Sigmoid colon (tissue), 4 donors: ENCODE results near the gene EHMT2.
"Not testable (repeated sequence)": the region's sequence is repeated elsewhere in the genome, so short reads cannot be mapped to it uniquely, and the experiment has no call there.

Experiments
- EP300 ChIP-seq, 4 donors: sonication (generic); formaldehyde crosslinking; IDR thresholded peaks; one replicate each; pipeline ENCODE4 v1.6.1; 2017; ENCODE audit warnings: antibody characterized with exemption in 4 of 4
- POLR2A ChIP-seq, 2 donors: fragments of 450-650 bp; IDR thresholded peaks; one replicate each; pipeline ENCODE4 v1.6.1; 2016; ENCODE audit warnings: antibody characterized with exemption in 2 of 2, mild to moderate bottlenecking in 2 of 2, moderate library complexity in 2 of 2
- POLR2AphosphoS5 ChIP-seq, 4 donors: sonication (generic); formaldehyde crosslinking; IDR thresholded peaks; one replicate each; pipeline ENCODE4 v1.6.1; 2017; ENCODE audit warnings: antibody characterized with exemption in 4 of 4
- TF ChIP-seq, protein P1 (sequence below), 4 experiments: fragments of 450-650 bp in 3 of 4; fragments of 200-600 bp in 1 of 4; IDR thresholded peaks; one replicate each; pipeline ENCODE4 v1.5.1; 2016 to 2019; ENCODE audit warnings: antibody characterized with exemption in 4 of 4, mild to moderate bottlenecking in 3 of 4, moderate library complexity in 2 of 4

DNA sequence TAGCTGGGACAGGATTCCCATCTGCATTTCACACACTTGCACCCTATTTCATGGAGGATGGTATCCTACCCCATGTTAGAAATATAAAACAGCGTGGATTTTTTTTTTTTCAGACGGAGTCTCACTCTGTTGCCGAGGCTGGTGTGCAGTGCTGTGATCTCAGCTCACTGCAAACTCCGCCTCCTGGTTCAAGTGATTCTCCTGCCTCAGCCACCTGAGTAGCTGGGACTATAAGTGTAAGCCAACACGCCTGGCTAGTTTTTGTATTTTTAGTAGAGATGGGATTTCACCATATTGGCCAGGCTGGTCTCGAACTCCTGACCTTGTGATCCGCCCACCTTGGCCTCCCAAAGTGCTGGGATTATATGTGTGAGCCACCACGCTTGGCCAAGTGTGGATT lies 39.7 kb downstream of the EHMT2 start:
- TF ChIP-seq POLR2A, POLR2AphosphoS5, EP300 (IDR thresholded peaks at IDR 0.05): not testable (repeated sequence)
- TF ChIP-seq, protein P1, sequence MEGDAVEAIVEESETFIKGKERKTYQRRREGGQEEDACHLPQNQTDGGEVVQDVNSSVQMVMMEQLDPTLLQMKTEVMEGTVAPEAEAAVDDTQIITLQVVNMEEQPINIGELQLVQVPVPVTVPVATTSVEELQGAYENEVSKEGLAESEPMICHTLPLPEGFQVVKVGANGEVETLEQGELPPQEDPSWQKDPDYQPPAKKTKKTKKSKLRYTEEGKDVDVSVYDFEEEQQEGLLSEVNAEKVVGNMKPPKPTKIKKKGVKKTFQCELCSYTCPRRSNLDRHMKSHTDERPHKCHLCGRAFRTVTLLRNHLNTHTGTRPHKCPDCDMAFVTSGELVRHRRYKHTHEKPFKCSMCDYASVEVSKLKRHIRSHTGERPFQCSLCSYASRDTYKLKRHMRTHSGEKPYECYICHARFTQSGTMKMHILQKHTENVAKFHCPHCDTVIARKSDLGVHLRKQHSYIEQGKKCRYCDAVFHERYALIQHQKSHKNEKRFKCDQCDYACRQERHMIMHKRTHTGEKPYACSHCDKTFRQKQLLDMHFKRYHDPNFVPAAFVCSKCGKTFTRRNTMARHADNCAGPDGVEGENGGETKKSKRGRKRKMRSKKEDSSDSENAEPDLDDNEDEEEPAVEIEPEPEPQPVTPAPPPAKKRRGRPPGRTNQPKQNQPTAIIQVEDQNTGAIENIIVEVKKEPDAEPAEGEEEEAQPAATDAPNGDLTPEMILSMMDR (IDR thresholded peaks at IDR 0.05) = not testable (repeated sequence)
